Transverse colon (tissue), 4 donors: ENCODE data around the gene GMDS. TPM values are rescaled to one million over a fixed set of nuclear protein-coding genes. Genes with fewer than 3 reads are reported as not detected.

Source experiments
- DNase-seq: peaks from one replicate; pipeline ENCODE4 v3.0.0-alpha.2; 2019
- H3K27ac ChIP-seq, 4 donors: fragments of 200-600 bp; sonication (generic); 2 replicates each; pipeline ENCODE4 v1.5.1; 2016 to 2018; ENCODE audit warnings: inconsistent platforms in 4 of 4
- H3K27me3 ChIP-seq: fragments of 200-600 bp; sonication (generic); 2 replicates; pipeline ENCODE4 v1.5.1; 2017; ENCODE audit warnings: inconsistent platforms
- H3K36me3 ChIP-seq, 4 donors: fragments of 200-600 bp; sonication (generic); 2 replicates each; pipeline ENCODE4 v1.5.1; 2017 to 2019; ENCODE audit warnings: inconsistent platforms in 4 of 4
- H3K4me1 ChIP-seq, 4 donors: fragments of 200-600 bp; sonication (generic); 2 replicates each; pipeline ENCODE4 v1.5.1; 2017 to 2020; ENCODE audit warnings: inconsistent platforms in 4 of 4
- H3K4me3 ChIP-seq, 4 donors: fragments of 200-600 bp; sonication (generic); 1 replicate in 1 of 4; 2 replicates in 3 of 4; pipeline versions ENCODE4 v1.5.1 to v1.6.1; 2017 to 2019; ENCODE audit warnings: inconsistent platforms in 4 of 4
- H3K9me3 ChIP-seq, 2 donors: fragments of 200-600 bp; sonication (generic); 2 replicates each; pipeline ENCODE4 v1.5.1; 2017 to 2019; ENCODE audit warnings: inconsistent platforms in 2 of 2
- EP300 ChIP-seq: sonication (generic); formaldehyde crosslinking; IDR thresholded peaks from one replicate; pipeline ENCODE4 v1.6.1; 2017; ENCODE audit warnings: antibody characterized with exemption, low read depth
- POLR2A ChIP-seq: fragments of 450-650 bp; IDR thresholded peaks from one replicate; pipeline ENCODE4 v1.6.1; 2016; ENCODE audit warnings: antibody characterized with exemption, mild to moderate bottlenecking, moderate library complexity
- POLR2AphosphoS5 ChIP-seq, 3 donors: sonication (generic); formaldehyde crosslinking; IDR thresholded peaks; one replicate each; pipeline ENCODE4 v1.6.1; 2016; ENCODE audit warnings: antibody characterized with exemption in 3 of 3
- WGBS, 2 donors: methylation state at CpG; one replicate each; pipeline ENCODE4 v1.1.5; 2018; ENCODE audit warnings: low coverage in 1 of 2; 5-methylcytosine and 5-hydroxymethylcytosine counted together
- in situ Hi-C, 4 donors: fragments of 200-750 bp; cut with MboI; loops; one replicate each; pipeline versions ENCODE4 v1.15.0 to v1.15.1; 2017; ENCODE audit warnings: low sequenced_read_pairs in 3 of 4, low pct_ligation_motif_present in 1 of 4, low pct_unique_long_range_greater_than_20kb in 1 of 4
- intact Hi-C: fragments of 100-400 bp; cut with DNase I; formaldehyde crosslinking; loops from one replicate; pipeline ENCODE4 v1.15.1; 2023; ENCODE audit warnings: low total_unique reads
- total RNA-seq, 4 donors: library from RNA; depleted of rRNA; stranded (reverse); fragments of >200 nt; gene quantifications; one replicate each; pipeline ENCODE4 v1.1.0, GENCODE V29; 2016
- TF ChIP-seq, protein P1 (sequence below), 5 experiments: fragments of 200-600 bp in 3 of 5; fragments of 450-650 bp in 2 of 5; sonication (generic) in 3 of 5; IDR thresholded peaks; 1 replicate in 2 of 5; 2 replicates in 3 of 5; pipeline ENCODE4 v1.5.1; 2016 to 2017; ENCODE audit warnings: antibody characterized with exemption in 5 of 5, inconsistent platforms in 3 of 5, mild to moderate bottlenecking in 2 of 5, moderate library complexity in 1 of 5

GMDS gene
- total RNA-seq, 4 donors from 2014 or later = 66.2 to 546 (median 102) TPM

DNA sequence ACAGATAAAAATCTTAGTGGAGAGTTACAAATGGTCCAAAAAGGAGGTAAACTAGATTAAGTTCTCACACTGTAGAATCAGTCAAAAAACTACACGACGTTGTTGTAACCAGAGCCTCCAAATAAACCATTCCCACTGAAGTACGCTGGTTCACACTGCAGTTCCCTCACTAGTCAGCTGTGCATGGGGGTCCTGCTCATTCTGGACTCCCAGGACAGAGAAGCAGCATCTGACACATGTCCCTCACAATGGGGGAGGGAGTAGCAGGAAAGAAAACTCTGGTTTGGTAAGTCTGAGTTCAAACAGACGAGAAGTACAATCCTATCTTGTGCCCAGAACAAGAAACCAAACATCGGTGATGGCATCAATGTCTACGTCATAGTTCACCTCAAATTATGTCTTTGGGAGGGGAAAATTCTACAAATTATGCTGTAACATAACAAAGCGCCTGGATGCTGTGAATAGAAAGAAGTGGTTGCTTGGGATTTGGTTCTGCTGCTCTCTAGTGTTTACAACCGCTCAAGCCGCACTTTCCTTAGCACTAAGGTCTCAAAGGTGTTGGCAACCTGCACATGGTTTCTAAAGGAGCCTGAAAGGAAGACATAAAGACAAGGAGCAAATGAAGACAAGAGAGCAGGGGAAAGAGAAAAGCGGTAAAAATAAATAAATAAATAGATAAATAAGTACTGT lies 208.0 kb downstream of the GMDS start:
- Histone ChIP-seq H3K36me3 (peaks cover 0 to 3% (median 0%) of the 10 kb centered on the region in 4 donors), H3K9me3 (no peaks in the 10 kb centered on the region), H3K4me1 (no peaks in the 10 kb centered on the region), H3K4me3 (no peak overlapping the region), H3K27me3 (no peaks in the 10 kb centered on the region), H3K27ac (no peak overlapping the region)
- intact Hi-C loops = no loop called here
- TF ChIP-seq POLR2A (no peak), POLR2AphosphoS5 (IDR thresholded peaks at IDR 0.05) (no peak), EP300 (no peak)
- TF ChIP-seq, protein P1, sequence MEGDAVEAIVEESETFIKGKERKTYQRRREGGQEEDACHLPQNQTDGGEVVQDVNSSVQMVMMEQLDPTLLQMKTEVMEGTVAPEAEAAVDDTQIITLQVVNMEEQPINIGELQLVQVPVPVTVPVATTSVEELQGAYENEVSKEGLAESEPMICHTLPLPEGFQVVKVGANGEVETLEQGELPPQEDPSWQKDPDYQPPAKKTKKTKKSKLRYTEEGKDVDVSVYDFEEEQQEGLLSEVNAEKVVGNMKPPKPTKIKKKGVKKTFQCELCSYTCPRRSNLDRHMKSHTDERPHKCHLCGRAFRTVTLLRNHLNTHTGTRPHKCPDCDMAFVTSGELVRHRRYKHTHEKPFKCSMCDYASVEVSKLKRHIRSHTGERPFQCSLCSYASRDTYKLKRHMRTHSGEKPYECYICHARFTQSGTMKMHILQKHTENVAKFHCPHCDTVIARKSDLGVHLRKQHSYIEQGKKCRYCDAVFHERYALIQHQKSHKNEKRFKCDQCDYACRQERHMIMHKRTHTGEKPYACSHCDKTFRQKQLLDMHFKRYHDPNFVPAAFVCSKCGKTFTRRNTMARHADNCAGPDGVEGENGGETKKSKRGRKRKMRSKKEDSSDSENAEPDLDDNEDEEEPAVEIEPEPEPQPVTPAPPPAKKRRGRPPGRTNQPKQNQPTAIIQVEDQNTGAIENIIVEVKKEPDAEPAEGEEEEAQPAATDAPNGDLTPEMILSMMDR (IDR thresholded peaks at IDR 0.05) = no peak
- DNase-seq = no peak
- 92 to 95% methylated on average over 10 of the region's 10 CpGs for WGBS, 2 donors
- in situ Hi-C loops = no loop called here

DNA sequence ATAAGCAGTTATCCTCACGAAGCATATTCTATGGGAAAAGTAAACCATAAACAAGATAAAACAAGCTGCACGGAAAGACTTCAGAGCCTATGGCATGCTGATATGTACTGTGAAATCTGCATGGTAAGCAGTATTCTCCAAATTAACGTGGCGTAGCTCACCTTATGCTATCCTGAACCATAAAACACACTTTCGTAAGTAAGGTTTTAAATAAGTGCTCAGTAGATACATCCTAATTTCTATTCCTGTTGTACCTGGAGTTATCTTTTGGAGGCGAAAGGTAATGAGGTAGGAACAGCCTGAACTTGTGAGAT lies 208.7 kb downstream of the GMDS start:
- Histone ChIP-seq H3K4me3 (no peak overlapping the region), H3K36me3 (peaks cover 0 to 3% (median 0%) of the 10 kb centered on the region in 4 donors), H3K27me3 (no peaks in the 10 kb centered on the region), H3K4me1 (no peaks in the 10 kb centered on the region), H3K9me3 (no peaks in the 10 kb centered on the region), H3K27ac (no peak overlapping the region)
- DNase-seq = no peak
- in situ Hi-C loops = no loop called here
- TF ChIP-seq POLR2AphosphoS5 (IDR thresholded peaks at IDR 0.05) (no peak), POLR2A (no peak), EP300 (no peak)
- TF ChIP-seq, protein P1 (IDR thresholded peaks at IDR 0.05) = no peak
- 91% methylated on average over 6 of the region's 6 CpGs for WGBS, 2 donors
- intact Hi-C loops = no loop called here

DNA sequence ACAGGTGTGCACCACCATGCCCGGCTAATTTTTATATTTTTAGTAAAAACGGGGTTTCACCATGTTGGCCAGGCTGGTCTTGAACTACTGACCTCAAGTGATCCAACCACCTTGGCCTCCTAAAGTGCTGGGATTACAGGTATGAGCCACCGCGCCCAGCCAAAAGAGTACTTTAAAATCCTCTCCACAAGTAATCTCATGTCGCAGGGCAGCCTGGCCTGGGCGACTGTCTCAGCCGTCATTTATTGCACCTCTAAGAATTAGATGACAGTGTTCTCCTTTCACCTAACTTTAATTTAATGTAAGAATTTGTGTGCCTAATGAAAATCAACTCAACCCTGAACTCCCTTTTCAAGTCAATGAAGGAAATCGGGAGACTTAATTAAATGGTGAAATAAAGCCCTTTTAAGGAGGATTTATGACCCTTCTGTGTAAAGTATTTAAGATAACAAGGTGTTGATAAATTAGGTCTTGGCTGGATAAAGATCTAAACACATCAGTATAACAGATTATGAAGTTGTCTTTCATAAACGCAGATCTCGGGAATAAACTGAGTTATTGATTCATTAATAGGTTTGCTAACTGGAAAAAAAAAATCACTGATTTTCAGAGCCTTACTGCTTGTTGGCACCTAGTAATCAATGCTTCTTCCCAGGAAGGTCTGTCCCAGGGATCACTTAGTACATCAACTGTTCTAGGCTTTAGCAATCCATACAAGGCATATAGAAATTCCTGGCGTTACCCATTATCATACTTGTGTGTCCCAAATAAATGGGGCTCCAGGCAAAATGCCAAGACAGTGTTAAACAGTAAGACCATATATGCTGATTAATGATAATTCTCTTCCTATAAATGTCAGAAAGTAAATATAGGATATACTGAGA lies 209.3 kb downstream of the GMDS start:
- no peak for DNase-seq
- no peak overlapping the region for H3K4me3 ChIP-seq
- intact Hi-C loops (no loop called here), in situ Hi-C loops (no loop called here)
- WGBS, 2 donors = 75 to 93% methylated on average over 4 to 11 of the region's 11 CpGs
- H3K9me3 ChIP-seq = no peaks in the 10 kb centered on the region
- TF ChIP-seq POLR2A (no peak), POLR2AphosphoS5 (IDR thresholded peaks at IDR 0.05) (no peak), EP300 (no peak)
- TF ChIP-seq, protein P1 (IDR thresholded peaks at IDR 0.05) = no peak
- no peaks in the 10 kb centered on the region for H3K4me1 ChIP-seq
- H3K27me3 ChIP-seq = no peaks in the 10 kb centered on the region
- H3K36me3 ChIP-seq = peaks cover 0 to 3% (median 0%) of the 10 kb centered on the region in 4 donors
- no peak overlapping the region for H3K27ac ChIP-seq

DNA sequence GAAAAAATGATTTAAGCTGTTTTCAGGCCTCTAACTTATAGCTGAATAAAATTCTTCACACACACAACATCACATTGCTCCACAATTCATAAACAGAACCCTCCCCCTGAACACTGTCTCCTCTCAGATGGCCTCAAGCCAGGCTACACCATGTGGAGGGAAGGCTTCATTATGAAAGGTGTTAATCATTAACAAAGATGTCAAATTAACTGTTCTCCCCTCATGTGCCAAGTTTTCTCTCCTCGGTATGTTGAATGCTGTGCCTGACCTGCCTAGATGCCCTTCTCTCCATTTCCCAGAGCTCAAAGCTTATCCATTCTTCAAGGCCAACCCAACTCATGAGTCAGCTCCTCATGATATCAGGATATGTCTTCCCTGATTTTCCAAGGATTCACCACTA lies 210.4 kb downstream of the GMDS start:
- TF ChIP-seq POLR2A (no peak), POLR2AphosphoS5 (IDR thresholded peaks at IDR 0.05) (no peak)
- TF ChIP-seq, protein P1 (IDR thresholded peaks at IDR 0.05) = no peak
- peaks cover 0 to 3% (median 0%) of the 10 kb centered on the region in 4 donors for H3K36me3 ChIP-seq
- H3K27me3 ChIP-seq = no peaks in the 10 kb centered on the region
- intact Hi-C loops (no loop called here), in situ Hi-C loops (no loop called here)
- no peak overlapping the region for H3K27ac ChIP-seq
- peaks cover 0 to 4% (median 0%) of the 10 kb centered on the region in 4 donors for H3K4me1 ChIP-seq
- no peak overlapping the region for H3K4me3 ChIP-seq
- no peak for DNase-seq
- no peaks in the 10 kb centered on the region for H3K9me3 ChIP-seq
- 56 to 58% methylated on average over 1 of the region's 1 CpG for WGBS, 2 donors
